Astrocyte (in vitro differentiated cells and primary cell): ENCODE data around the gene SUPT16H.

Source experiments
- CTCF ChIP-seq: IDR thresholded peaks from 2 replicates; pipeline ENCODE4 v1.5.1; 2011; ENCODE audit warnings: low read depth, mild to moderate bottlenecking, inconsistent platforms, low read length, moderate library complexity; ENCODE audit not compliant: insufficient read depth
- EZH2 ChIP-seq: IDR thresholded peaks from 2 replicates; pipeline ENCODE4 v1.6.1; 2012; ENCODE audit warnings: mild to moderate bottlenecking, low read length, inconsistent platforms; ENCODE audit not compliant: insufficient read depth

GRCh38 chr14:21408147-21408546 is 24.3 kb upstream of the SUPT16H start:
- TF ChIP-seq CTCF, result no peak
- no peak for TF ChIP-seq EZH2
